NB4 (cell line): Measurements from ENCODE around the gene TNKS2.

Experiments
- MYC ChIP-seq: IDR thresholded peaks from 2 replicates; pipeline ENCODE4 v1.6.1; 2011; ENCODE audit warnings: low read depth, low read length
- POLR2A ChIP-seq: IDR thresholded peaks from 2 replicates; pipeline ENCODE4 v1.6.1; 2011; ENCODE audit warnings: mild to moderate bottlenecking; ENCODE audit not compliant: insufficient read length; ENCODE audit errors: extremely low read depth
- TF ChIP-seq, protein P1 (sequence below): IDR thresholded peaks from one replicate; pipeline ENCODE4 v1.5.1; 2012; ENCODE audit warnings: low read depth, low read length
- TF ChIP-seq, protein P2 (sequence below): IDR thresholded peaks from 2 replicates; pipeline ENCODE4 v1.6.1; 2011; ENCODE audit warnings: low read depth, low read length

DNA sequence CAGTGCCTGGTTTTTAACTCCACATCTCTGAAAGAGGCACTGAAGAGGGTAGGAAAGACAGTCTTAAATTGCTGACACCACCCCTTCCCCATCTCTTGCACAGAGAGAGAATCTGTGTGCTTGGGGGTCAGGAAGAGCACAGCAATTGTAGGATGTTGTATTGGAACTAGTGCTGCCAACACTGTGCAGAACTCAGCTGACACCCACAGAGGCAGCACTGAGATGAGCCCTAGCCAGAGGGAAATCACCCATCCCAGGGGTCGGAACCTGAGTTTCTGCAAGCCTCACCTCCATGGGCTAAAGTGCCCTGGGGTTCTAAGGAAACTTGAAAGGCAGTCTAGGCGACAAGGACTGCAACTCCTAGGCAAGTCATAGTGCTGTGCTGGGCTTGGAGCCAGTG lies 11.0 kb upstream of the TNKS2 start:
- TF ChIP-seq, protein P1, sequence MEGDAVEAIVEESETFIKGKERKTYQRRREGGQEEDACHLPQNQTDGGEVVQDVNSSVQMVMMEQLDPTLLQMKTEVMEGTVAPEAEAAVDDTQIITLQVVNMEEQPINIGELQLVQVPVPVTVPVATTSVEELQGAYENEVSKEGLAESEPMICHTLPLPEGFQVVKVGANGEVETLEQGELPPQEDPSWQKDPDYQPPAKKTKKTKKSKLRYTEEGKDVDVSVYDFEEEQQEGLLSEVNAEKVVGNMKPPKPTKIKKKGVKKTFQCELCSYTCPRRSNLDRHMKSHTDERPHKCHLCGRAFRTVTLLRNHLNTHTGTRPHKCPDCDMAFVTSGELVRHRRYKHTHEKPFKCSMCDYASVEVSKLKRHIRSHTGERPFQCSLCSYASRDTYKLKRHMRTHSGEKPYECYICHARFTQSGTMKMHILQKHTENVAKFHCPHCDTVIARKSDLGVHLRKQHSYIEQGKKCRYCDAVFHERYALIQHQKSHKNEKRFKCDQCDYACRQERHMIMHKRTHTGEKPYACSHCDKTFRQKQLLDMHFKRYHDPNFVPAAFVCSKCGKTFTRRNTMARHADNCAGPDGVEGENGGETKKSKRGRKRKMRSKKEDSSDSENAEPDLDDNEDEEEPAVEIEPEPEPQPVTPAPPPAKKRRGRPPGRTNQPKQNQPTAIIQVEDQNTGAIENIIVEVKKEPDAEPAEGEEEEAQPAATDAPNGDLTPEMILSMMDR = no peak
- TF ChIP-seq POLR2A (no peak), MYC (no peak)
- TF ChIP-seq, protein P2, sequence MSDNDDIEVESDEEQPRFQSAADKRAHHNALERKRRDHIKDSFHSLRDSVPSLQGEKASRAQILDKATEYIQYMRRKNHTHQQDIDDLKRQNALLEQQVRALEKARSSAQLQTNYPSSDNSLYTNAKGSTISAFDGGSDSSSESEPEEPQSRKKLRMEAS = no peak
